Tibial artery (tissue), 4 donors: ENCODE data around the gene WBP1L.

Source experiments
- DNase-seq, 2 donors: peaks; one replicate each; pipeline ENCODE4 v3.0.0-alpha.2; 2019
- H3K27ac ChIP-seq, 2 donors: fragments of 200-600 bp; sonication (generic) in 1 of 2; 1 replicate in 1 of 2; 2 replicates in 1 of 2; pipeline ENCODE4 v1.5.1; 2018 to 2019; ENCODE audit warnings: mild to moderate bottlenecking in 1 of 2
- H3K27me3 ChIP-seq, 2 donors: fragments of 200-600 bp; sonication (generic) in 1 of 2; one replicate each; pipeline versions ENCODE4 v1.5.1 to v1.6.0; 2016 to 2019
- H3K36me3 ChIP-seq, 3 donors: fragments of 200-600 bp; sonication (generic) in 2 of 3; one replicate each; pipeline ENCODE4 v1.5.1; 2016 to 2019; ENCODE audit warnings: mild to moderate bottlenecking in 2 of 3
- H3K4me1 ChIP-seq, 4 donors: fragments of 200-600 bp; sonication (generic) in 2 of 4; 1 replicate in 3 of 4; 2 replicates in 1 of 4; pipeline ENCODE4 v1.5.1; 2016 to 2019
- H3K4me3 ChIP-seq, 2 donors: fragments of 200-600 bp; sonication (generic) in 1 of 2; 1 replicate in 1 of 2; 2 replicates in 1 of 2; pipeline ENCODE4 v1.5.1; 2018 to 2019; ENCODE audit warnings: mild to moderate bottlenecking in 2 of 2
- H3K9me3 ChIP-seq, 3 donors: fragments of 200-600 bp; sonication (generic) in 1 of 3; one replicate each; pipeline ENCODE4 v1.5.1; 2016 to 2019
- CTCF ChIP-seq, 2 experiments: fragments of 200-600 bp in 1 of 2; fragments of 450-650 bp in 1 of 2; IDR thresholded peaks; one replicate each; pipeline ENCODE4 v1.5.1; 2017 to 2019; ENCODE audit warnings: antibody characterized with exemption in 2 of 2, mild to moderate bottlenecking in 1 of 2, moderate library complexity in 1 of 2
- intact Hi-C: fragments of 100-400 bp; cut with DNase I; formaldehyde crosslinking; loops from one replicate; pipeline ENCODE4 v1.15.0; 2023; ENCODE audit warnings: low total_unique reads

Gene WBP1L

GRCh38 chr10:102745157-102745556 lies 1.4 kb downstream of the WBP1L start:
- TF ChIP-seq CTCF (IDR thresholded peaks at IDR 0.05), result no peak
- no peaks in the 10 kb centered on the region for H3K36me3 ChIP-seq
- H3K9me3 ChIP-seq, result no peaks in the 10 kb centered on the region
- intact Hi-C loops, result no loop called here
- peak overlapping the region; percentile 82 to 86 for H3K4me3 ChIP-seq
- H3K27me3 ChIP-seq, result no peaks in the 10 kb centered on the region
- DNase-seq, result no peak
- peak overlapping the region; percentile 94 to 96 for H3K27ac ChIP-seq
- H3K4me1 ChIP-seq, result peaks cover 0 to 54% (median 9%) of the 10 kb centered on the region in 4 donors

GRCh38 chr10:102752266-102752930 lies 8.7 kb downstream of the WBP1L start:
- H3K9me3 ChIP-seq, result no peaks in the 10 kb centered on the region
- no peaks in the 10 kb centered on the region for H3K36me3 ChIP-seq
- H3K27ac ChIP-seq, result peak overlapping the region; percentile 83
- peak overlapping the region in 1 of 2 donors; percentile 10 for H3K4me3 ChIP-seq
- H3K27me3 ChIP-seq, result no peaks in the 10 kb centered on the region
- intact Hi-C loops, result no loop called here
- peaks cover 7 to 94% (median 38%) of the 10 kb centered on the region in 4 donors for H3K4me1 ChIP-seq
- TF ChIP-seq CTCF (IDR thresholded peaks at IDR 0.05), result no peak
- DNase-seq, result peak; percentile 65 to 83

GRCh38 chr10:102752934-102753664 lies 9.4 kb downstream of the WBP1L start:
- intact Hi-C loops, result no loop called here
- peak overlapping the region in 1 of 2 donors; percentile 10 for H3K4me3 ChIP-seq

GRCh38 chr10:102753718-102754117 lies 10.0 kb downstream of the WBP1L start:
- Histone ChIP-seq H3K4me1 (peaks cover 7 to 95% (median 43%) of the 10 kb centered on the region in 4 donors), H3K27ac (peak overlapping the region; percentile 83), H3K9me3 (no peaks in the 10 kb centered on the region), H3K36me3 (no peaks in the 10 kb centered on the region), H3K27me3 (no peaks in the 10 kb centered on the region), H3K4me3 (no peak overlapping the region)
- intact Hi-C loops, result no loop called here
- no peak for DNase-seq
- no peak for TF ChIP-seq CTCF (IDR thresholded peaks at IDR 0.05)

More at GRCh38 chr10:102752934-102753664, 9.4 kb downstream of the WBP1L start:
- Histone ChIP-seq H3K9me3 (no peaks in the 10 kb centered on the region), H3K27me3 (no peaks in the 10 kb centered on the region), H3K36me3 (no peaks in the 10 kb centered on the region), H3K27ac (peak overlapping the region; percentile 83), H3K4me1 (peaks cover 7 to 94% (median 38%) of the 10 kb centered on the region in 4 donors)
- TF ChIP-seq CTCF (IDR thresholded peaks at IDR 0.05), result peak; percentile 43 to 63
- peak in 1 of 2 donors; percentile 58 for DNase-seq

GRCh38 chr10:102757323-102757722 lies 13.6 kb downstream of the WBP1L start:
- intact Hi-C loops, result no loop called here

More at GRCh38 chr10:102757323-102757722, 13.6 kb downstream of the WBP1L start:
- H3K9me3 ChIP-seq, result no peaks in the 10 kb centered on the region
- no peak for TF ChIP-seq CTCF (IDR thresholded peaks at IDR 0.05)
- no peak for DNase-seq
- no peak overlapping the region for H3K4me3 ChIP-seq
- no peaks in the 10 kb centered on the region for H3K27me3 ChIP-seq
- H3K36me3 ChIP-seq, result no peaks in the 10 kb centered on the region
- H3K27ac ChIP-seq, result peak overlapping the region; percentile 13 to 83
- H3K4me1 ChIP-seq, result peaks cover 7 to 97% (median 39%) of the 10 kb centered on the region in 4 donors
